ENCODE results near the gene ZNF383.
A peak's percentile ranks its signal among the peaks of the same experiment; 100 is the strongest.
"Not testable (repeated sequence)": the region's sequence is repeated elsewhere in the genome, so short reads cannot be mapped to it uniquely, and the experiment has no call there.

ZNF383 gene

GRCh38 chr19:37217775-37218591, at the start of gene ZNF383:
Gene ZNF383, plus strand, starts transcription at chr19:37218214. Its CDS starts 12,240 bp downstream, at chr19:37230454.
- peak; percentile 68 for DNase-seq (ENCODE audit: low read depth, low spot score)

- DNase-seq (ENCODE audit: low read depth, low spot score), result peak; percentile 84
Measured at GRCh38 chr19:37172368-37173366, 45.3 kb upstream of the ZNF383 start, which contains the start of gene ZNF585A. Gene ZNF585A, minus strand, starts transcription at chr19:37172695. Its CDS starts 2,785 bp downstream, at chr19:37169910.

- DNase-seq (ENCODE audit: low read depth, low spot score), result not testable (repeated sequence)
Measured at GRCh38 chr19:37186071-37186470, 31.9 kb upstream of the ZNF383 start.

DNA sequence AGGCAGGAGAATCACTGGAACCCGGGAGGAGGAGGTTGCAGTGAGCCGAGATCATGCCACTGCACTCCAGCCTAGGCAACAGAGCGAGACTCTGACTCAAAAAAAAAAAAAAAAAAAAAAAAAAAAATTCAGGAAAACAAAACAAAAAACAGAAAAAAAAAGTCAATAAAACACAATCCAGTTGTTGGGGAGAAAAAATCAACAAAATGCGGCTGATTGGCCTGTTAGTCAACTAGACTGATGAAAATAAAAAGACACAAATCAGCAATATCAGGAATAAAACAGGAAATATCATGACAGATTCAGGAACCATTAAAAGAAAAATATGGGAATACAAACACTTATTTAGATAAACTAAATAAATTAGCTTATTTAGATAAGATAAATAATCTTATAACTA, 22.8 kb upstream of the ZNF383 start:
- not testable (repeated sequence) for DNase-seq (ENCODE audit: low read depth, low spot score)

DNA sequence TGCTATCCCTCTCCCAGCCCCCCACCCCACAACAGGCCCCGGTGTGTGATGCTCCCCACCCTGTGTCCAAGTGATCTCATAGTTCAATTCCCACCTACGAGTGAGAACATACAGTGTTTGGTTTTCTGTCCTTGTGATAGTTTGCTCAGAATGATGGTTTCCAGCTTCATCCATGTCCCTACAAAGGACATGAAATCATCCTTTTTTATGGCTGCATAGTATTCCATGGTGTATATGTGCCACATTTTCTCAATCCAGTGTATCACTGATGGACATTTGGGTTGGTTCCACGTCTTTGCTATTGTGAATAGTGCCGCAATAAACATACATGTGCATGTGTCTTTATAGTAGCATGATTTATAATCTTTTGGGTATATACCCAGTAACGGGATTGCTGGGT, 20.9 kb upstream of the ZNF383 start:
- not testable (repeated sequence) for DNase-seq (ENCODE audit: low read depth, low spot score)

- no peak for DNase-seq (ENCODE audit: low read depth, low spot score)
Measured at GRCh38 chr19:37197768-37198167, 20.2 kb upstream of the ZNF383 start.

DNA sequence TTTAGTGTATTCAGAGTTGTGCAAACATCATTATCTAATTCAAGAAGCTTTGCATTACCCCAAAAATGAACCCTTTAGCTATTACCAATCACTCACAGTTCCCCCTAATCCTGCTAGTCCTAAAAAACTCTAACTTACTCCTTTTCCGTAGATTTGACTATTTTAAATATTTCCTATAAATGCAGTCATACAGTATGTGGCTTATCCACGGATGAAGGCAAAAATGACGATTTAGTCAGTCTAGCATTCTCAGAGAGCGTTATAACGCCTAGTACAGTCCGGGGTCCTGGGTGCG, 587 bp upstream of the ZNF383 start:
- DNase-seq (ENCODE audit: low read depth, low spot score), result no peak

- no peak for DNase-seq (ENCODE audit: low read depth, low spot score)
Measured at GRCh38 chr19:37218592-37218935, 550 bp downstream of the ZNF383 start.

GRCh38 chr19:37220383-37220782, 2.4 kb downstream of the ZNF383 start:
- DNase-seq (ENCODE audit: low read depth, low spot score), result no peak

GRCh38 chr19:37221136-37221535, 3.1 kb downstream of the ZNF383 start:
- no peak for DNase-seq (ENCODE audit: low read depth, low spot score)

- no peak for DNase-seq (ENCODE audit: low read depth, low spot score)
Measured at GRCh38 chr19:37226248-37226647, 8.2 kb downstream of the ZNF383 start.

DNA sequence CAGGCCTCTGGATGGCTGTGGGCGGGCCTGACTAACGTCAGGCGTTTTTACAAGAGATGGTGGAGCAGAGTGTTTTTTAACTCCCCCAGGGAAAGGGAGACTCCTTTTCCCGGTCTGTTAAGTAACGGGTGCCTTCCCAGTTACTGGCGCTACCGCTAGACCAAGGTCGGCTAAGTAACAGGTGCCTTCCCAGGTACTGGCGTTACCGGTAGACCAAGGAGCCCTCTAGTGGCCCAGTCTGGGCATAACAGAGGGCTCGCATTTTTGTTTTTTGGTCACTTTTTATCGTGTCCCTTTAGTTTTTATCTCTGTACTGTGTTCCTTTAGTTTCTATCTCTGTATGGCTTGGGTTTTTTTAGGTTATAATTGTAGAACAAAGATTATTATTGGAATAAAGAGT, 10.0 kb downstream of the ZNF383 start:
- DNase-seq (ENCODE audit: low read depth, low spot score), result no peak

DNA sequence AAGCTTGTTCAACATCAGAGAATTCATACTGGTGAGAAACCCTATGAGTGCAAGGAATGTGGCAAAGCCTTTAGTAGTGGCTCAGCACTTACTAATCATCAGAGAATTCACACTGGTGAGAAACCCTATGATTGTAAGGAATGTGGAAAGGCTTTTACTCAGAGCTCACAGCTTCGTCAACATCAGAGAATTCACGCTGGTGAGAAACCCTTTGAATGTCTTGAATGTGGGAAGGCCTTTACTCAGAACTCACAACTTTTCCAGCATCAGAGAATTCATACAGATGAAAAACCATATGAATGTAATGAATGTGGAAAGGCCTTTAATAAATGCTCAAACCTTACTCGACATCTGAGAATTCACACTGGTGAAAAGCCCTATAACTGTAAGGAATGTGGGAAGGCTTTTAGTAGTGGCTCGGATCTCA, 25.2 kb downstream of the ZNF383 start:
- DNase-seq (ENCODE audit: low read depth, low spot score), result no peak

- DNase-seq (ENCODE audit: low read depth, low spot score), result no peak
Measured at GRCh38 chr19:37251308-37252229, 33.6 kb downstream of the ZNF383 start.

GRCh38 chr19:37263028-37263427, 45.0 kb downstream of the ZNF383 start:
- DNase-seq (ENCODE audit: low read depth, low spot score), result not testable (repeated sequence)

DNA sequence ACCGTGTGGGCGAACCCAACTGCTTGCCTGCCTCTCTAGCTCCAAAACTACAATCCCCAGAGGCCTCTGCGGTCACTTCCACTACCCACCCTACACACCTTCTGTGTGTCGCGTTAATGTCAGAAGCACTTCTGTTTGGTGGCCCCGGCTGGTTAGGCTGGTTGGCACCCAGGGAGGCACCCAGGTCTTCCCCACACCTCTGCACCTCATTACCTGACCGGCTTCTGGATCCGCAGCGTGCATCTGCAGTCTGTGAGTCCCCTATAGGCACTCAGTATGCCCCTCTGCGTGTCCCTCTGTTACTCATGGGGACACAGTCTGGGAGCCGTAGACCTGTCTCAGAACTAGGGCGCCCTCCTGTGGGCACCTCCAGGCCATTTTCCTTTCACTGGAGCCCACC, 49.0 kb downstream of the ZNF383 start:
- DNase-seq (ENCODE audit: low read depth, low spot score), result not testable (repeated sequence)

DNA sequence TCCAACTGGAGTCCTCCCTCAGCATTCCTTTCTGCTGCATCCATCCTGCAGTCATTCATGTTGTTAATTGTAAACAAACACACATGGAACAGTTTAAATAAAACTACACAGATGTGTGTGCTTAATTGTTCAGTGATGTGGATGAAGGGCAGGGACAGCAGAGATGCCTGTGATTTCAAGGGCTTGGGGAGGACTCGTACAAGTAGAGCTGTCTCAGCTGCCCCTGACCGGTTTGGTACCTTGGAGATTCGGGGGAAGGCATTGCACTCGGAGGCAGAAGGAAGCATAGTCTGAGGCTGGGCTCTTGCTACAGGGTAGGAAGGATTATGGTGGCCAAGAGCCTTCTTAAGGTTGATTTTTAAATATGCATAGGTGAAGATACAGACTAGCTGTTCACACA, 49.7 kb downstream of the ZNF383 start:
- DNase-seq (ENCODE audit: low read depth, low spot score), result not testable (repeated sequence)

- not testable (repeated sequence) for DNase-seq (ENCODE audit: low read depth, low spot score)
Measured at GRCh38 chr19:37280656-37281055, 62.6 kb downstream of the ZNF383 start.

DNA sequence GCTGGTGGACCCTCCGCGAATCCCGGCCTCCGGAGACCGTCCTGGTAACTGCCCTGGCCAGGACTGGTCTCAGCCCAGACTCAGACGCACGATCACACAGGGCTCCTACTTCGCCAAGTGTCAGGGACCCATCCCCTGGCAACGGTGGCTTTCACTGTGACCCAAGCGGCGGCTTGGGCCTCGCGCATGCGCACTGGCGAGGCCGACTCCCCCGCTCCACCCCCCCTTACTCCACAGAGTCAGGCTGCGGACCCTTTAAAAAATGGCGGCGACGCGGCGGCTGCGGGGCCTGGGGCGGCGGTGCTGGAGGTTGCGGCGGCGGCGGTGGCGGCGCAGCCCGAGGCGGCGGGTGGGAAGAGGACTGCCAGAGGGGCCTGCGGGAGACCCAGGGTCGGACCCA, 66.0 kb downstream of the ZNF383 start:
- DNase-seq (ENCODE audit: low read depth, low spot score), result not testable (repeated sequence)

- DNase-seq (ENCODE audit: low read depth, low spot score), result not testable (repeated sequence)
Measured at GRCh38 chr19:37289229-37289628, 71.2 kb downstream of the ZNF383 start.

Data from activated CD4-positive, CD25-positive, alpha-beta regulatory T cell treated with anti-CD3 and anti-CD28 coated beads, Interleukin-2, amount 50 U/mL, for 16 hours (primary cell).